Loucy (cell line): ENCODE measurements around the gene HDLBP.

Experiments
- H2AFZ ChIP-seq: fragments of 200-600 bp; sonication (generic); 2 replicates; pipeline ENCODE4 v1.6.0; 2016; ENCODE audit warnings: antibody characterized with exemption, mild to moderate bottlenecking, low read length, moderate library complexity
- H3F3A ChIP-seq: fragments of 200-600 bp; 2 replicates; pipeline ENCODE4 v1.6.0; 2016; ENCODE audit warnings: antibody characterized with exemption, low read depth, mild to moderate bottlenecking
- H3K27me3 ChIP-seq: fragments of 200-600 bp; sonication (generic); 2 replicates; pipeline ENCODE4 v1.6.1; 2014; ENCODE audit warnings: low read length, mild to moderate bottlenecking; ENCODE audit not compliant: insufficient read depth, poor library complexity, severe bottlenecking
- H3K36me3 ChIP-seq: fragments of 200-600 bp; sonication (generic); 2 replicates; pipeline ENCODE4 v1.6.1; 2016; ENCODE audit warnings: low read length; ENCODE audit not compliant: insufficient read depth
- H3K4me1 ChIP-seq: fragments of 200-600 bp; sonication (generic); 2 replicates; pipeline ENCODE4 v1.5.1; 2014; ENCODE audit warnings: low read length, mild to moderate bottlenecking; ENCODE audit not compliant: insufficient read depth, poor library complexity, severe bottlenecking
- H3K4me2 ChIP-seq: fragments of 200-600 bp; sonication (generic); 2 replicates; pipeline ENCODE4 v1.6.0; 2014; ENCODE audit warnings: antibody characterized with exemption, low read length, low read depth, mild to moderate bottlenecking; ENCODE audit not compliant: poor library complexity, severe bottlenecking
- H3K4me3 ChIP-seq: fragments of 200-600 bp; sonication (generic); 2 replicates; pipeline ENCODE4 v1.5.1; 2014; ENCODE audit warnings: low read length, mild to moderate bottlenecking, mixed read lengths; ENCODE audit not compliant: poor library complexity, severe bottlenecking
- H3K79me2 ChIP-seq: fragments of 200-600 bp; sonication (generic); 2 replicates; pipeline ENCODE4 v1.6.1; 2014; ENCODE audit warnings: low read length; ENCODE audit not compliant: insufficient read depth
- H3K9ac ChIP-seq: fragments of 200-600 bp; sonication (generic); 2 replicates; pipeline ENCODE4 v1.6.0; 2014; ENCODE audit warnings: mild to moderate bottlenecking, low read depth, low read length, moderate library complexity; ENCODE audit not compliant: poor library complexity, severe bottlenecking
- H3K9me2 ChIP-seq: fragments of 200-600 bp; sonication (generic); replicated peaks from 2 replicates; pipeline ENCODE4 v1.6.1; 2016; ENCODE audit warnings: low read depth, low read length, mixed read lengths
- H3K9me3 ChIP-seq: fragments of 200-600 bp; sonication (generic); 2 replicates; pipeline ENCODE4 v1.6.1; 2014; ENCODE audit warnings: mild to moderate bottlenecking, antibody characterized with exemption, low read length, low read depth; ENCODE audit not compliant: insufficient read depth
- H4K20me1 ChIP-seq: fragments of 200-600 bp; sonication (generic); 2 replicates; pipeline ENCODE4 v1.6.0; 2014; ENCODE audit warnings: antibody characterized with exemption, low read length, mild to moderate bottlenecking; ENCODE audit not compliant: insufficient read depth, poor library complexity, severe bottlenecking
- EZH2phosphoT487 ChIP-seq: fragments of 200-600 bp; IDR thresholded peaks from 2 replicates; pipeline ENCODE4 v1.6.1; 2018; ENCODE audit warnings: antibody characterized with exemption, mild to moderate bottlenecking, moderate library complexity, borderline replicate concordance
- TF ChIP-seq, protein P1 (sequence below): fragments of 200-600 bp; sonication (generic); conservative IDR thresholded peaks from 2 replicates; pipeline ENCODE4 v1.5.1; 2014; ENCODE audit warnings: mild to moderate bottlenecking, antibody characterized with exemption, low read length

HDLBP gene

DNA sequence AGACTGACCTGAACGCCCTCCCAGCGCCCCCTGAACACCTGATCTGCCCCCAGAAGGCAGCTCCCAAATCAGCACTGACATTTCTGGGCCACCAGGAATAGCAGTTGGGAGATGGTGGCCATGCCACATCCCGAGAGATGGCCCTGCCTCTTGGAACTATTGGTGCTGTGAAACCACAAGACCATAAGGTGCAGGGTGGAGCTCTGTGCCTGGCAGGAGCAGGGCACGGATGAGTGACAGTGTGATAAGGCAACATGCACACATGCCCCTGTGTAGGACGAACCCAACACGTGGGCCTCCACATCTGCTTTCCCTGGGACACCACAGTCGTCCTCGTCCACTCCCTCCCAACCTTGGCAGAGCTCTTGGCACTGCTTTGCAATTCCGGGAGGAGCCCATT is 100.1 kb downstream of the HDLBP start:
- H3K4me2 ChIP-seq, result no peak overlapping the region

DNA sequence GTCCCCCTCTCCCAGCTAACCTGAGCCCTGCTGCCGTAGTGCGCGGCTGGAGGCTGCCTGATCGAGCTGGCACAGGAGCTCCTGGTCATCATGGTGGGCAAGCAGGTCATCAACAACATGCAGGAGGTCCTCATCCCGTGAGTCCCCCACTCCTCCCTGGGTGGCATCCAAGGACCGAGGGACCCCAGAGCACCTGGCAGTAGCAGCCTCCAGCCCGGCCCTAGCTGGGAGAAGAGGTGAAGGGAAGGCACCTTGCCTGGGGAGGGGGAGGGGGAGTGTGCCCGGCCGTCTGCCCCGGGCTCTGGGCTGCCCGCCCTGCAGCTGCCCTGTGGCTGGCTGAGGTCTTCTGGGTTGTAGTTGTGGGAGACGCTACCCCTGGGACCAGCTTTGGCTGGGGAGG is 100.7 kb downstream of the HDLBP start:
- Histone ChIP-seq H3K9ac (no peak overlapping the region), H3K27me3 (no peaks in the 10 kb centered on the region), H3K4me1 (peaks cover 3% of the 10 kb centered on the region), H3K36me3 (no peaks in the 10 kb centered on the region), H4K20me1 (no peaks in the 10 kb centered on the region), H3K79me2 (no peaks in the 10 kb centered on the region), H3K9me2 (no peaks in the 10 kb centered on the region), H3K4me3 (no peak overlapping the region), H2AFZ (no peak overlapping the region), H3K4me2 (no peak overlapping the region), H3K9me3 (no peaks in the 10 kb centered on the region), H3F3A (no peaks in the 10 kb centered on the region)
- TF ChIP-seq, protein P1, sequence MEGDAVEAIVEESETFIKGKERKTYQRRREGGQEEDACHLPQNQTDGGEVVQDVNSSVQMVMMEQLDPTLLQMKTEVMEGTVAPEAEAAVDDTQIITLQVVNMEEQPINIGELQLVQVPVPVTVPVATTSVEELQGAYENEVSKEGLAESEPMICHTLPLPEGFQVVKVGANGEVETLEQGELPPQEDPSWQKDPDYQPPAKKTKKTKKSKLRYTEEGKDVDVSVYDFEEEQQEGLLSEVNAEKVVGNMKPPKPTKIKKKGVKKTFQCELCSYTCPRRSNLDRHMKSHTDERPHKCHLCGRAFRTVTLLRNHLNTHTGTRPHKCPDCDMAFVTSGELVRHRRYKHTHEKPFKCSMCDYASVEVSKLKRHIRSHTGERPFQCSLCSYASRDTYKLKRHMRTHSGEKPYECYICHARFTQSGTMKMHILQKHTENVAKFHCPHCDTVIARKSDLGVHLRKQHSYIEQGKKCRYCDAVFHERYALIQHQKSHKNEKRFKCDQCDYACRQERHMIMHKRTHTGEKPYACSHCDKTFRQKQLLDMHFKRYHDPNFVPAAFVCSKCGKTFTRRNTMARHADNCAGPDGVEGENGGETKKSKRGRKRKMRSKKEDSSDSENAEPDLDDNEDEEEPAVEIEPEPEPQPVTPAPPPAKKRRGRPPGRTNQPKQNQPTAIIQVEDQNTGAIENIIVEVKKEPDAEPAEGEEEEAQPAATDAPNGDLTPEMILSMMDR, result no peak
- no peak for TF ChIP-seq EZH2phosphoT487

More for the DNA sequence above, 100.1 kb downstream of the HDLBP start:
- Histone ChIP-seq H3K9me2 (no peaks in the 10 kb centered on the region), H3K79me2 (no peaks in the 10 kb centered on the region), H3K9me3 (no peaks in the 10 kb centered on the region), H3F3A (no peaks in the 10 kb centered on the region), H3K4me3 (no peak overlapping the region), H4K20me1 (no peaks in the 10 kb centered on the region), H3K4me1 (peaks cover 3% of the 10 kb centered on the region), H3K27me3 (no peaks in the 10 kb centered on the region), H2AFZ (no peak overlapping the region), H3K36me3 (no peaks in the 10 kb centered on the region), H3K9ac (no peak overlapping the region)
- TF ChIP-seq EZH2phosphoT487, result no peak
- TF ChIP-seq, protein P1, result no peak

DNA sequence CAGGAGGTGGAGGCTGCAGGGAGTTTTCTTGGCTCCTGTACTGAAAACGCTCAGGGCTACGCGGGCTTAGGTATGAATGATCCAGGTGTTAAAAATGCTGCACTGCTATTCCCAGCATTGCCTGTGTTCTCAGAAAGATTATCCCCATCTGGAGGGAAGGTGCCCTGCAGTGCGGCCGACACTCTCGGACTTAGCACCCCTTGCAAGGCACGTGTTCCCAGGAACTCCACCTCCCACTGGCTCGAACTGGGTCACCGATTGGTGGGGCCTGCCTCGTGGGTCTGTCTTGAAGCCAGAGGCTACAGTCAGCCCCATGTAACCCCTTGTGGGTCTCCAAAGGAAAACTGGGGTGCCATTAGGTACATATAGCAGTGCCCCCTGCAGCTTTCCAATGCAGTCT is 101.3 kb downstream of the HDLBP start:
- no peak overlapping the region for H3K4me3 ChIP-seq
- H3K4me2 ChIP-seq, result no peak overlapping the region
- H3K36me3 ChIP-seq, result no peaks in the 10 kb centered on the region
- H3K27me3 ChIP-seq, result no peaks in the 10 kb centered on the region
- no peaks in the 10 kb centered on the region for H3K79me2 ChIP-seq
- H3K9ac ChIP-seq, result no peak overlapping the region
- H2AFZ ChIP-seq, result no peak overlapping the region
- peaks cover 3% of the 10 kb centered on the region for H3K4me1 ChIP-seq
- H3F3A ChIP-seq, result no peaks in the 10 kb centered on the region
- H3K9me2 ChIP-seq, result no peaks in the 10 kb centered on the region
- no peak for TF ChIP-seq EZH2phosphoT487
- TF ChIP-seq, protein P1, result no peak
- H3K9me3 ChIP-seq, result no peaks in the 10 kb centered on the region
- H4K20me1 ChIP-seq, result no peaks in the 10 kb centered on the region
